ENCODE data around the gene MLXIP.
"Not testable (repeated sequence)": the region's sequence is repeated elsewhere in the genome, so short reads cannot be mapped to it uniquely, and the experiment has no call there.

The MLXIP gene

GRCh38 chr12:122099280-122099749 is 20.8 kb downstream of the MLXIP start:
- no peak overlapping the region for H3K4me3 ChIP-seq (ENCODE audit: low read depth, low read length)
- no peak for TF ChIP-seq CTCF (IDR thresholded peaks at IDR 0.05; ENCODE audit: low read depth, low read length)

- TF ChIP-seq CTCF (IDR thresholded peaks at IDR 0.05; ENCODE audit: low read depth, low read length): no peak
- no peak overlapping the region for H3K4me3 ChIP-seq (ENCODE audit: low read depth, low read length)
Measured at GRCh38 chr12:122099856-122100255, 21.3 kb downstream of the MLXIP start.

GRCh38 chr12:122100568-122100967 is 22.0 kb downstream of the MLXIP start:
- TF ChIP-seq CTCF (IDR thresholded peaks at IDR 0.05; ENCODE audit: low read depth, low read length): no peak
- H3K4me3 ChIP-seq (ENCODE audit: low read depth, low read length): no peak overlapping the region

- no peak for TF ChIP-seq CTCF (IDR thresholded peaks at IDR 0.05; ENCODE audit: low read depth, low read length)
- H3K4me3 ChIP-seq (ENCODE audit: low read depth, low read length): no peak overlapping the region
Measured at GRCh38 chr12:122102331-122102730, 23.8 kb downstream of the MLXIP start.

- H3K4me3 ChIP-seq (ENCODE audit: low read depth, low read length): no peak overlapping the region
- no peak for TF ChIP-seq CTCF (IDR thresholded peaks at IDR 0.05; ENCODE audit: low read depth, low read length)
Measured at GRCh38 chr12:122104844-122105243, 26.3 kb downstream of the MLXIP start.

GRCh38 chr12:122105496-122105895 is 26.9 kb downstream of the MLXIP start:
- H3K4me3 ChIP-seq (ENCODE audit: low read depth, low read length): not testable (repeated sequence)

- TF ChIP-seq CTCF (IDR thresholded peaks at IDR 0.05; ENCODE audit: low read depth, low read length): no peak
- H3K4me3 ChIP-seq (ENCODE audit: low read depth, low read length): no peak overlapping the region
Measured at GRCh38 chr12:122106843-122107242, 28.3 kb downstream of the MLXIP start.

GRCh38 chr12:122107261-122107660 is 28.7 kb downstream of the MLXIP start:
- no peak overlapping the region for H3K4me3 ChIP-seq (ENCODE audit: low read depth, low read length)
- TF ChIP-seq CTCF (IDR thresholded peaks at IDR 0.05; ENCODE audit: low read depth, low read length): no peak

Data from WI38 (cell line).